HTERT RPE-1 (cell line): ENCODE results near the gene CAPNS1.
"Not testable (repeated sequence)": the region's sequence is repeated elsewhere in the genome, so short reads cannot be mapped to it uniquely, and the experiment has no call there.

ENCODE experiments used
- in situ Hi-C: fragments of 300-500 bp; cut with MboI; formaldehyde crosslinking; loops from 4 replicates; pipeline ENCODE4 v1.14.3; 2020; ENCODE audit warnings: low sequenced_read_pairs

Gene CAPNS1

GRCh38 chr19:36149673-36150406 is 10.0 kb downstream of the CAPNS1 start:
- in situ Hi-C loops: no loop called here

GRCh38 chr19:36150586-36150985 is 10.7 kb downstream of the CAPNS1 start:
- in situ Hi-C loops: no loop called here

- in situ Hi-C loops: no loop called here
These were observed 11.5 kb downstream of the CAPNS1 start for GRCh38 chr19:36151144-36152018.

GRCh38 chr19:36152019-36152351 is 12.1 kb downstream of the CAPNS1 start:
- in situ Hi-C loops: no loop called here

GRCh38 chr19:36152352-36153091 is 12.7 kb downstream of the CAPNS1 start, which contains the start of gene COX7A1:
TSS of gene COX7A1 (minus strand) at chr19:36152447. CDS start at chr19:36152407, 40 bp downstream.
- in situ Hi-C loops: no loop called here

- in situ Hi-C loops: no loop called here
These were observed 13.3 kb downstream of the CAPNS1 start for GRCh38 chr19:36153126-36153525.

GRCh38 chr19:36160821-36161596 is 21.1 kb downstream of the CAPNS1 start:
- in situ Hi-C loops: no loop called here

- in situ Hi-C loops: no loop called here
These were observed 23.9 kb downstream of the CAPNS1 start for GRCh38 chr19:36163813-36164212.

GRCh38 chr19:36169084-36169760 is 29.4 kb downstream of the CAPNS1 start:
- in situ Hi-C loops: no loop called here

GRCh38 chr19:36172852-36173251 is 33.0 kb downstream of the CAPNS1 start:
- in situ Hi-C loops: no loop called here

- in situ Hi-C loops: not testable (repeated sequence)
These were observed 34.0 kb downstream of the CAPNS1 start for GRCh38 chr19:36173846-36174245.

- in situ Hi-C loops: not testable (repeated sequence)
These were observed 39.2 kb downstream of the CAPNS1 start for GRCh38 chr19:36179077-36179476.

GRCh38 chr19:36182612-36183244 is 42.9 kb downstream of the CAPNS1 start:
- in situ Hi-C loops: no loop called here

GRCh38 chr19:36183245-36183628 is 43.4 kb downstream of the CAPNS1 start:
- in situ Hi-C loops: no loop called here

GRCh38 chr19:36186722-36187121 is 46.9 kb downstream of the CAPNS1 start:
- in situ Hi-C loops: not testable (repeated sequence)

GRCh38 chr19:36196249-36196648 is 56.4 kb downstream of the CAPNS1 start:
- in situ Hi-C loops: no loop called here

GRCh38 chr19:36198119-36198518 is 58.3 kb downstream of the CAPNS1 start:
- in situ Hi-C loops: no loop called here
